HG02943 (cell line): Measurements from ENCODE around the gene KRTAP12-1.

Experiments used
- ATAC-seq: cut with Tn5 transposase; IDR thresholded peaks from one replicate; pipeline ENCODE4 v1.9.1; 2021; ENCODE audit warnings: mild to moderate bottlenecking, low read depth, moderate library complexity; ENCODE audit not compliant: unreplicated experiment

The KRTAP12-1 gene

DNA sequence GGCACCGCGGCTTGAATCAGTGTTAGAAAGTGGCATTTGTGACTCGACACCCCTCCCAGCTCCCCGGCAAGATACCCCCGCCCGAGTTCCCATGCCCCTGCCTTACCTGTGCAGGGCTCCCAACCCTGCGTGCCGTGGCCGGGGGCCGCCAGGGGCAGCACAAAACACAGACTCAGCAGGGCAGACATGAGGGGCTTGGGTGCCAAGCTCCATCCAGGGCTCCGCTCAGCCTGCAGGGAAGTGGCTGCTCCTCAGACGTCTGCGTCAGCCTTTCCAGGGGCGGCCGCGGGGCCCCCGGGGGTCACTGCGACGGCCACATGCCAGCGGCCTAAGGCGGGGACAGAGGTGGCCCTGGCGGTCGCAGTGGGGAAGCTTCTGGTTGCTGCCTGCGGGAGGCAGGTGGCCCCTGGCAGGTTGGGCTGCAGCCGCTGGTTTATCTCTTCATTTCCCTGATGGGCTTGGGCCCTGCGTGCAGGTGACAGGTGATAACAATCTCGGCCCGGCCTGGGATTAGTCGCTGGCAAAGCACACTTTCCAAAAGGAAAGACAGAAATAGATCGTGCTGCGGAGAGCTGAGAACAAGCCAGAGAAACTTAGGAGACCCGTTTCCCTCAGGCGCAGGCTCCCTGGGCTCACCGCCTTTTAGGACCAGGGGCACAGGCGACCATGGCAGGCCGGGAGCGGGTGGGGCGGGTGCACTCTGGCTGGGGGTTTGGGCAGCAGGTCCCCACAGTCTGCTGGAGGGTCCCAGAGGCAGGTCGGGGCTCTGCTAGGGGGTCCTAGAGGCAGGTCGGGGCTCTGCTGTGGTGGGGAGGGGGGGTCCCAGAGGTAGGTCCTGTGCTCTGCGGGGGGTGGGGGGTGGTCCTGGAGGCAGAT lies 29.6 kb upstream of the KRTAP12-1 start, which contains the start of gene TSPEAR:
TSPEAR (minus strand) TSS at position 246 of the 876 bp plus-strand sequence; CDS start at position 188, 58 bp downstream.
- ATAC-seq, result no peak

DNA sequence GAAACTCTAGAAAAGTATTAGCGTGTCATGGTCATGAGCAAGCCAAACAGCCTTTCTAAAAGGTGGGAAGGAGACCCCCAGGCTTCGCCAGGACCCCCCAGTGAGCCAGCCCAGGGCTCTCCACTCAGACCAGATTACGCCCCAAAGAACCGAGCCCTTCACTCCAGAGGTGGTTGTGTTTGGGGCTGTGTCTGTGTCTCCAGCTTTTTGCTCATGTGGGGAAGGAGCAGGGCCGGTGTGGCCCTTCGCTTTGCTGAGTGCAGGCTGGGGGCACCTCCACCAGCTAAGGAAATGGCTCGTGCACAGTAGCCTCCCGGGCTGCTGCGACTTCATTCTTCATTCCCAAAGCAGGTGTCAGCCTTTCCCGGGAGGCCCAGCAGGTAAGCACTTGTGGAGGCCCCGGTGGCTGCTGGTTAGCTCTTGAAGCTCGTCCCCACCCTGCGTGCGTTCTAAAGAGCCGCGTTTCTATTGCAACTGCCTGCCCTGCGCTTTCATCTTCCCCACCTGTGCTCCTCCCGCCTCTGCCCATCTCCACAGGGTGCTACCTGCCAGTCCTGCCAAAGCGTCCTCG lies 28.9 kb upstream of the KRTAP12-1 start:
- ATAC-seq, result no peak

DNA sequence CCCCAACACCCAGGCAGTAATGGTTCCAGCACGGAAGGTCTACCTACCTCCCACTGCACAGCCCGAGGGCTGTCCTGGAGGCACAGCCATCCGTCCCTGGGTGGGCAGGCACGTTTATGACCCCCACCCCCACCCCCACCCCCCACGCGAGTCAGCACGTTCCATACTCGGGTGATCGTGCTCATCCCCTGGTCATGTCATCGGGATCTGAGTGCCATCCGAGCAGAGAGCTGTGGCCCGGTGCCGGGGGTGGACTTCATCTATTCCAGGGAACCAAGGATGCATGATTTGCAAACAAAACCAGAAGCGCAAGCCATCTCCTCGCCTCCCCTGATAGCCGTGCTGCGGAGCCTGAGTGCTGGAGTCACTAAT lies 28.3 kb upstream of the KRTAP12-1 start:
- ATAC-seq, result no peak

DNA sequence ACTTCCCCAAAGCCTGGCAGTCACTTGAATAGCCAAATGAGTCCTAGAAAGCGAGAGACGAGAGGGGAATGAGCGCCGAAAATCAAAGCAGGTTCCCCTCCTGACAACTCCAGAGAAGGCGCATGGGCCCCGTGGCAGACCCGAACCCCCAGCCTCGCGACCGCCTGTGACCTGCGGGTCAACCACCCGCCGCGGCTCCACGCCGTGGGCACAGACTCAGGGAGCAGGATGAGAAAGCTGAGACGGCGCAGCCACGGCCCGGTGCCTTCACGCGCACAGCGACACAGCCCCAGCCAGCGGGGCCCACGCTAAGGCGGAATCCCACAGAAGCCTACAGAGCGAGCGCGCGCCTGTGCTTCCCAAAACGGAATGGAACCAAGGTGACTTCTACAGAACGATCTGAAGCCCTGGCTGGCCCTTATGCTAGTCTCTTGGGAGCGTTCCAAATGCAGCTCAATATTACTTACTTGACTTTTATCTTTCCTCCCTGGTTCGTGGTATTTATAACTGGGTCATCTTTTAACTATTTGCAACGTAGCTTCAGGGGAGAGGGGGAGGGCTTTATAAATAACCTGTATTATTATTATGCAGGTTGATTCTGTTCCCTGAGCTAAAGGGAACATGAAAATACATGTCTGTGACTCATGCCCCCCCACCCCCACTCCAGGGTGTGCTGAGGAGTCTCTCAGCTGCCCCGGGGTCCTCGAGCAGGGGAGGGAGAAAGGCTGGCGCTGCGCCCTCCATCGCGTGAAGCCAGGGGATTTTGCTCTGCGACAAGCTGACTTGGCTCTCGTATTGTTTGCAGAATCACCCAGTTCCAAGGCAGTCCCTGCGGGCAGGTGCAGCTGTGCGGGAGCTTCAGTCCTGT lies 27.7 kb upstream of the KRTAP12-1 start:
- ATAC-seq, result no peak

DNA sequence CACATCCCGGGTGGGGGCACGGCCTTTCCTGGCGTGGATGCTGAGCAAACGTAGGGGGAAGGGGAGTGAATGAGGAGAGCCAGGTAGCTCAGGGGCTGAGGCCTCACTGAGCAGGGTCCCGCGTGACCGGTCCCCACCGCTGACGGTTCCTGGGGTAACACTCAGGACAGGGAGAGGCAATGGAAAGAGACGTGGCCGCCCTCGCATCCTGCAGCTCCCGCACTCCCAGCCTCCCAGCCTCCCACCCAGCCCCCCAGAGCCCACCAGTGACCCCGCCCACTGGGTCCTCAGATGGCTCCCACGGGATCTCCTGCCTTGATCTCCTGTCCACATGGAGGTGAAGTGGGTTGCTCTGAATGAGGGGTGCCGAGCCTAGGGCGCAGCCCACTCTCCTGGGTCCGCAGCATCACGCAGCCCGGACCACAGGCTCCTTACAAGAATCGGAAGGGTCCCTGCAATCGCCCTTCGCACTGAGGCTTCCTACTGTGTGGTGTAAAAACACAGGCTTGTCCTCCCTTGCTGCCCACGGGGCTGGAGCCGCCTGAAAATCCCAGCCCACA lies 27.0 kb upstream of the KRTAP12-1 start:
- ATAC-seq, result no peak

DNA sequence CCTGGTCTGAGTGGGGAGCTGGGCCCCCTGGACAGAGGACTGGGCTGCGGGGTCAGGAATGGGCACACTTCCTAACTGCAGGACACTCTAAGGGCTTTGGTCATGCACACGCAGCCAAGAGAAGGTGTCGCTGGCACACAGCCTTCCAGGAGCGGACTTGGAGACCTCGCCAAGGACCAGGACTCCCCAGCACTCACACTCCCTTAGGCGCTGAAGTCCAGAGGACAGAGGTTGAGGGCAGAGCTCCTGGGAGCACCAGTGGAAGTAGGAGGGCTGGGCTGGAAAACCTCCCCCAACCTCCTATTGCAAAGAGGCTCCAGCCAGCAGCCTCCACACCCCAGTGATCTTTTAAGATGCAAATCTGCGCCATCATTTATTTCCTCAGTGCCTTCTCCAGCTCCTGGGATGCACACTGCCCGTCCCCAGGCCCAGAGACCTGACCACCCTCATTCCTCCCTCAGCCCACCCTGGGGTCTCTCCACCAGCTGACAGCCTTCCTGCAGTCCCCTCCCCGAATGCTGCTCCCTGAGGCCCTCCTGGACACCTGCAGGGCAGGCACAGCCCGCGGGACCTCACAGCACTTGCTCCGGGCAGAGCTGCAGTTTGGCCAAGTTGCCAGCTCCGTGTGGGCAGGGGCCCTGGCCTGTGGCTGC lies 26.4 kb upstream of the KRTAP12-1 start:
- ATAC-seq, result no peak

DNA sequence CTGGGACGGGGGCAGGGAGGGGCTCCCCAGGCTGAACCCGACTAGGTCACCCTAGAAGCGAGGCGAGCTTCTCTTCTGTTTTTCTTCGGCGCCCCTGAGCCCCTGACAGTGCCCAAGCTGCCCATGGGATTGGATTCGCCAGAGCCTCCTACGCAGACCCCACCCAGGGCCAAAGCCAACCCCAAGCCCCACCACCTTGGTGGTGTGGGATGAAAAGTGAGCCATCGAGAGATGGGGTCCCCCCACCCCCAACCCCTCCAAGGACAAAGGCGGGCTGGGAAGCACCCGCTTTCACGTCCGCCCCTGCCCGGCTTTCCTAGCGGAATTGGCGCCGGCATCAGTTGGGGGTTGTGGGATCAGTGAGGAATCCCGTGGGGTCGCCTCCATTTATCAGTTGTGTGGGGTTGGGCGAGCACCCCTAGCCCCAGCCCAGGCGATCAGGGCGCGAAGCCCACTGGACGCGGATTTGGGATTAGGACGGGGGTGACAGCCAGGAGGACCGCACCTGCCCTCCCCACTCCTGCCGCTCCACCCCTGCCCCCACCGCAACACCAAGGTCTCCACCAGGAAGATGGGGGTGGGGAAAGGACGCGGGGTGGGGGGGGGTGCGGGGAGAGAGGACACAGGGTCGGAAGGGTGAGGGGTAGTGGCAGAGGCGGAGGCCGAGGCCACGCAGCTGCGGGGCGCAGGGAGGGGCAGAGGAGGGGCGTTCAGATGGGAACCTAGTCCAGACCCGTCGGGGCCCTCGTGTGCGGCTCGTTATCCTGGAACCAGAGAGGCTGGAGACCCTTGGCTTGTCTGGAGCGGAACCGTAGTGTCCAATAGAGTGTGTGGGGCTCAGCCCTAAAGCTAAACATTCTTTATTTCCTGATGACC lies 25.0 kb upstream of the KRTAP12-1 start:
- no peak for ATAC-seq

DNA sequence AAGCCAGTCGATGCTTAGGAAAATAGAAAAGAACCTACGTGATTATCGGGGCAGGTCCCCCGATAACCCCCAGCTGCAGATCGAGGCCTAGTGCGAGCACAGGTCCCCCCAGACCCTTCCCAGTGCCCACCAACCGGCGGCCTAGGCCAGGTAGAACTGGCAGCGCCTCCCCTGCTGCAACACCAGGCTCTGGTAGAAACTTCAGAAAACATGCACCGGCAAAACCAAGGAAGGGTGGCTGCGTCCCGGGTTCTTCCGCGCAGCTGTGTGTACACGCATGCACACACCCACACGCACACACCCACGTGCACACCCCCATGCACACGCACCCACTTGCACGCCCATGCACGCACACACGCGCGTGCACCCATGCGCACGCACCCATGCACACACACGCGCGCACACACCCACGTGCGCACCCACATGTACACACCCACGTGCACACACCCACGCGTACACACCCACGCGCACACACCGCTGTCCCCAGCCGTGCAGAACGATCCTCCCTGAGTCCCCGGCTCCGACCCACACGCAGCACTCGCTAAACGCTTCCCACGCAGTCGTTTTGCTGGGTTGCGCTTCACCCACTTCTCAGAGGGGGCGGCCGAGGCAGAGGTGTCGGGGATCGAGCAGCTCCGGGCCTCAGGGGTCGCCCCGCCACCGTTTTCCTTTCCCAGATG lies 24.2 kb upstream of the KRTAP12-1 start:
- no peak for ATAC-seq

DNA sequence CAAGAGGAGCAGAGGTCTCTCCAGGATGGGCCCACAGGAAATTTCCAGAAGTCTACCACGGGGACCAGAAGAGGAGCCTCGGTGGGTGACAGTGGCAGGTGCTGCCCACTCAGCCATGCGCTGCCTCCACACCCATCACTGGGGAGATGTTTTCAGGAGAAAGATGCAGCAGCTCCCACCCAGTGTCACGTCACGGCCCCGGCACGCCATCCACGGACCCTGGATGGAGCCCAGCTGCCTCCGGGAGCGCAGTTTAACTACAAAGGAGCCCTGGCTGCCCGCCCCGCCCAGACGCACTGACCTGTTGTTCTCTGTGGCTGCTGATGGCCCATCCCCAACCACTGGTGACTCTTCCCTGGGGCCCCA lies 22.7 kb upstream of the KRTAP12-1 start:
- no peak for ATAC-seq

DNA sequence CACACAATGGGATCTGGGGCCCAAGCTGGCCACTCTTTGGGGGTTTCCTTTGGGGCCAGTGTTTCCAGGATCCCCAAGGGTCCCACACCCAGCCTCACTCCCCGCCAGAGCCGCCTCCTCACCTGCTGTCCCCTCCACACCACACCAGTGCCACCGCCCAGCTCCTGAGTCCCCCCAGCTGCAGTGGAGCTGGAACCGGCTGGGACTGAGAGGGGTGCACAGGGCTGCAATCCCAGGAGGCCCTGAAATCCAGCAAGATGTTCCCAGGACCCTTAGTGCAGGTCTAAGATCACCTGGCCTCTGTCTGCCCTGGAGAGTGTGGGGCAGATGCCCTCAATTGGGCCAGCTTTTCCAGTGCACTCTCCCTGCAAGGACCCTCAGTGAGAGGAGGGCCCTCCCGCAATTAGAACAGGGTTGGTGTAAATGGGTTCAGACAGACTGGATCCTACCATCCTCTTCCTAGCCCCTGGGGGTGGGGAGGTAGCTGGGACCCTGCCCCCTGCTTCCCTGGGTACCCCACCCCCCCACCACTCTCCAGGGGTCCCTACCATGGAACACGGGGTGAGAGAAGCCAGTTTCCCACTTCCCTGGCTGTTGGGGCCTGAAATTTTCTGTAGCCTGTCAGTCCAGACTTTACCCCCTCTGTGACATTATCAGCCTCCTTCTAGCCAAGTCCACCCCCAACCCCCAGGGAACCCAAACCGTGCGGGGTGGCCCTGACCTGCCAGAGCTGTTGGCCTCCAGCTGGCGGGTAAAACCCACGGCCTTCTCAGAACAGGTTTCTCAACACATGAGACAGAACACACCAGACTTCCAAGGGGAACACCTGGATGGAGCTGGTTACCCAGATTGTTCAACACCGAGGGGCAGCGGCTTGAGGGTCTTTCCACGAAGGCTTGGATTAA lies 22.0 kb upstream of the KRTAP12-1 start:
- no peak for ATAC-seq

DNA sequence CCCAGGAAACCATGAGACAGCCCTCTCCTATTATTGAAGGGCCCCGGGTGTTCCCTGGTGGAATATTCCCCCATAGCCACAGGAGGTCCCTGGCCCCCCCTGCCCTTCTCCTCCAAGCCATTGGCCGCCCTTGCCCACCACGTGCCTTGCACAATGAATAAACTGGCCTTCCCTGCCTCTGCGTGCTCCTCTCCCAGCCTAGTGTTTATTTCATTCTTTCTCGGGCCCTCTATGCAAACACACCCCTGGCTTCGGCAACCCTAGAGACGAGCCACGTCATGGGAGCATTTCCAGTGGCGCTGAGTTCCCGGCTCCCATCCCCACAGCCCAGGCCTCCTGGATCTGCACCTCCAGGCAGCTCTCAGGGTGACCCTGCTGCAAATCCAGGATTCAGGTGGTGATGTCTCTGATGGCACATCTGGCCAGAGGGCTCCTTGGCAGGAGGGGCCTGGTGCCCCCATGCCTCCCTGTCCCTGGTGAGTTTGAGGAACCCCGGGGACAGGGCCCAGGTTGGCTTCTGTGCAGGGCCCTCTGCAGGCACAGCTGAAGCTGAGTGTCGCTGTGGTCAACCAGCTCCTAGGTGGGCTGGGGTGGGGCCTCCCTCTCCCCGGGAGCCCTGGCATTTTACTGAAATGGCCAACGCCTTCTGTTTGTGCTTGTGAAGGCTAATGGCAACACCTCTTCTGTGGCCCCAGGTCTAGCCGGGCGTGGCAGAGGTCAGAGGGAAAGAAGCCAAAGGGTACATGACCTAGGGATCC lies 21.2 kb upstream of the KRTAP12-1 start:
- ATAC-seq, result no peak

DNA sequence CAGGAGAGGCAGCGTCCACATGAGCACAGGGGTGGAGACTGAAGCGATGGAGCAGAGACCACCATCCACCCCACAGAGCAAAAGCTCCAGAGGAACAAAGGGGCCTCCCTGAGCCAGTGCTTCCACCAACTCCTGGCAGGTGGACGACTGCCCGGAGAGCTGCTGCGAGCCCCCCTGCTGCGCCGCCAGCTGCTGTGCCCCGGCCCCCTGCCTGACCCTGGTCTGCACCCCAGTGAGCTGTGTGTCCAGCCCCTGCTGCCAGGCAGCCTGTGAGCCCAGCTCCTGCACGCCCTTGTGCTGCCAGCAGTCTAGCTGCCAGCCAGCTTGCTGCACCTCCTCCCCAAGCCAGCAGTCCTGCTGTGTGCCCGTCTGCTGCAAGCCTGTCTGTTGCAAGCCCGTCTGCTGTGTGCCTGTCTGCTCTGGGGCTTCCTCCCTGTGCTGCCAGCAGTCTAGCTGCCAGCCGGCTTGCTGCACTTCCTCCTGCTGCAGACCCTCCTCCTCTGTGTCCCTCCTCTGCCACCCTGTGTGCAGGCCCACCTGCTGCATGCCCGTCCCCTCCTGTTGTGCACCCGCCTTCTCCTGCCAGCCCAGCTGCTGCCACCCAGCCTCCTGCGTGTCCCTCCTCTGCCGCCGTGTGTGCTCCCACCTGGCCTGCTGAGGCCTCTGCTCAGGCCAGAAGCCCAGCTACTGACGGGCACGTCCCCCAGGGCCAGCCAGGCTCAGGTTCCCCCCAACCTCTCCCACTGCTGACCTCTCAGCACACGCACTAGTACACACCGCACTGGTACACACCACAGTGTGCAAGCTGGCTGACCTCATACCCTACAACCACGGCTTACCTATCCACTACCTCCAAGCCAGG lies 20.4 kb upstream of the KRTAP12-1 start:
- no peak for ATAC-seq

DNA sequence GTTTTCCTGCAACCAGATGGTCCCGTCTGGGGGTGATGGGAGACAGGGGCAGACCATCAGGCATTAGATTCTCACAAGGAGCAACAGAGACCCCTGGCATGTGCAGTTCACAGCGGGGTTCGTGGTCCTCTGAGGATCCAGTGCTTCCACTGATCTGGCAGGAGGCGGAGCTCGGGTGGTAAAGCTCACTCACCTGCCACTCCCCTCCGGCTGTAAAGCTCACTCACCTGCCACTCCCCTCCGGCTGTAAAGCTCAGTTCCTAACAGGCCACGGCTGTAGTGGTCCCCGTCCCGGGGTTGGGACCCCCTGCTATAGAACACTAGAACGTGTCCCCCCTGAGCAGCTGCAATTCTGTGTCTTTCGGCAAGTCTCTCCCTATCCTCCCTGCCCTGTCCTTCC lies 19.6 kb upstream of the KRTAP12-1 start:
- ATAC-seq, result no peak

DNA sequence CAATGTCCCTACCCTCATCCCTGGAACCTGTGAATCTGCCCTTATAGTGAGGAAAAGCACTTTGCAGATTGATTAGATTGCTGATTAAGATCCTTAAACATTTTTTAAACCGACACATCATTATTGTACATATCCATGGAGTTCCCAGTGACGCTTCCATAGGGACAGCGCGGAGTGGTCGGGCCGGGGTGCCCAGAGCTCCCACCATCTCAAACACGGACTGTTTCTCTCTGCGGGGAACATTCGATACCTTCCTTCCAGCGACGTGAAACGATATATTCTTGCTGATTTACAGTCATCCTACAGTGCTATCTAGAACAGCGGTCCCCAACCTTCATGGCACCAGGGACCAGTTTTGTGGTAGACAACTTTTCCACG lies 19.0 kb upstream of the KRTAP12-1 start:
- ATAC-seq, result no peak

DNA sequence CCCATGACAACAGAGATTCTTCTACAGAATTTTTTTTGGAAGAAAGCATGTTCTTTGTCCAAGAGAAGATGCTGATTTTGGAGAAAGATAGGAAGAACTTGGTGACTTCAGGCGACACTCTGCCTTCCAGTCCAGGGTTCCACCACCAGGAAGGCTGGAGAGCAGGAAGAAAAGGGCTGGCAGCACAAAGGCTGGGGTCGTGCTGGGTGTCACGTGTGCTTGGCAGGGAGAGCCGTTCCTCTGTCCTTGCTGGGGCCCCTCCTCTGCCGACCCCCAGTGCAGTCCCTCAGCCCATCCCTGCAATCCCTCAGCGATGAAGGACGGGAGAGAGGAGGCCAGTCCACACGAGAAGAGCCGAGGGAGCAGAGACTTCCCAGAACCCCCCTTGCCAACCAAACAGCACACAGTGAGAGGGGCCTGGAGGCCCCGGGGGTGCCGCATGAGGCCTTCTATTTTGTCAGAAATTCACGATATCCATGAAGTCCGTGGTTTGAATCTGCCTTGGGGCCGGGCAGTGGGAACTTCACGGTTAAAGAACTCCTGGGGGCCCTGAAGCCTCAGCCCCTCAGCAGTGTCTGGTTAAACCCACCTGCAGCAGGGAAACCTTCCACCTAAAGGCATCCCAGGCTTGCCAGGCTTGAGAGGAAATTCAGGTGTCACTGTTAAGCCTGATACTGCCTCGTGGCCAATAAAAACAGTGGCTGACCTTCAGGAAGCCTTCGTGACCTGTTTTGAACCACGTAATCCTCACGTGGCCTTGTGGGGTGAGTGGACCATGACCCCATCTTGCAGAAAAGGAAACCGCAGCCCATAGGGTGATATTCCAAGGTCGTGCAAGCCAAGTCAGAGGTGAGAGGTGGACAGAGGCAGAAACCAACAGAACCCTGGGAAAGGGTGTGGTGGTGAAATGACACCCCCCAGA lies 18.4 kb upstream of the KRTAP12-1 start:
- ATAC-seq, result no peak
